Measurements from ENCODE around the gene COL4A4. TPM values are rescaled to one million over a fixed set of nuclear protein-coding genes. Genes with fewer than 3 reads are reported as not detected.

The COL4A4 gene
- total RNA-seq, 1 experiment from 2014 or later, result 0.55 TPM

DNA sequence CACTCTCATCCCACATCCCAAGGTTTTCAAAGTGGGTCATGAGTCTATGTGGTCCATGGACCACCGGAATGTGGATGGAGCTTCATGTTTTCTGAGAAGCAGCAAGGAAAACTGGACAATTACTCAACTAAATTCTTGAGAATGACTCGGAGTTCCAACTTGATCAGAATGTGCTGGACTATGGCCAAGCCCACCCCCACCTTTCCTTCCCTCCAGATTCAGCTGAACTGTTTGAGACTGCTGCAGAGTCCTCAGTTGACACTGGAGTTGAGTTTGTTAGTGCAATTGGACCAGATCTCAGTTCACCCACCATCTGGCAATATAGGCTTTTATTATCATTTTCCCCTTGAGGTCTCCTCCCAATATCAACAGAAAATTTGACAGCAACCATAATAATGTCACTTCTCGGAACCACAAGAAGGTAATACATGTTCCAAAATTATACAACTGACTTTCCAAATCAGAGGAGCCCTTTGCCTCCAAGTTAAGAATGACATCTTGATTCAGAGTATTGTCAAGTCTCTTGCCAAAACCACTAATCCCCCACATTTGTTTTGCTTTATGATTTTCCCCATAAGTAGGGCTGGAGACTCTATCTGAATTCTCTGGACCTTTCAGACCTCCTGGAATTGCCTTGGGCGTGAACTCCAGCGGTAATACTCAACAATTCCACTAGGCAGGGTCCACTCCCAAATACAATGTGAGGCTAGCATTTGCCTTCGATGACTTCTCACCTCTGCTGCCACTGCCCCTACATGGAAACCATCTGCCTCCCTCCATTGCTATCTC lies 8.8 kb downstream of the COL4A4 start:
- Histone ChIP-seq H3F3A (ENCODE audit: low read length, unreplicated experiment) (no peaks in the 10 kb centered on the region), H3K4me3 (ENCODE audit: low read length) (no peak overlapping the region), H3K9ac (ENCODE audit: low read length) (no peak overlapping the region), H3K9me2 (replicated peaks; ENCODE audit: low read length) (no peaks in the 10 kb centered on the region), H3K9me3 (ENCODE audit: low read length) (no peaks in the 10 kb centered on the region), H3K79me2 (ENCODE audit: low read length) (no peaks in the 10 kb centered on the region), H3K27ac (ENCODE audit: low read length) (no peak overlapping the region), H4K20me1 (ENCODE audit: low read length) (no peaks in the 10 kb centered on the region), H2AFZ (ENCODE audit: low read length) (no peak overlapping the region), H3K4me1 (ENCODE audit: insufficient read depth, low read length) (no peaks in the 10 kb centered on the region), H3K27me3 (ENCODE audit: low read length) (no peaks in the 10 kb centered on the region), H3K36me3 (ENCODE audit: low read depth, low read length) (no peaks in the 10 kb centered on the region), H3K4me2 (ENCODE audit: low read length) (no peak overlapping the region)
- ChIA-PET POLR2A (ENCODE audit: unreplicated experiment) (interaction anchor here (0.7 kb wide), 1 partner anchor 23 kb away, joined by 6 read pairs; no protein-coding TSS in a partner anchor), CTCF (no interaction called here)
- DNase-seq, result no peak
- no peak for ATAC-seq
- BruUV-seq (replicated peaks), result no TSS peak
- TF ChIP-seq, protein P1, sequence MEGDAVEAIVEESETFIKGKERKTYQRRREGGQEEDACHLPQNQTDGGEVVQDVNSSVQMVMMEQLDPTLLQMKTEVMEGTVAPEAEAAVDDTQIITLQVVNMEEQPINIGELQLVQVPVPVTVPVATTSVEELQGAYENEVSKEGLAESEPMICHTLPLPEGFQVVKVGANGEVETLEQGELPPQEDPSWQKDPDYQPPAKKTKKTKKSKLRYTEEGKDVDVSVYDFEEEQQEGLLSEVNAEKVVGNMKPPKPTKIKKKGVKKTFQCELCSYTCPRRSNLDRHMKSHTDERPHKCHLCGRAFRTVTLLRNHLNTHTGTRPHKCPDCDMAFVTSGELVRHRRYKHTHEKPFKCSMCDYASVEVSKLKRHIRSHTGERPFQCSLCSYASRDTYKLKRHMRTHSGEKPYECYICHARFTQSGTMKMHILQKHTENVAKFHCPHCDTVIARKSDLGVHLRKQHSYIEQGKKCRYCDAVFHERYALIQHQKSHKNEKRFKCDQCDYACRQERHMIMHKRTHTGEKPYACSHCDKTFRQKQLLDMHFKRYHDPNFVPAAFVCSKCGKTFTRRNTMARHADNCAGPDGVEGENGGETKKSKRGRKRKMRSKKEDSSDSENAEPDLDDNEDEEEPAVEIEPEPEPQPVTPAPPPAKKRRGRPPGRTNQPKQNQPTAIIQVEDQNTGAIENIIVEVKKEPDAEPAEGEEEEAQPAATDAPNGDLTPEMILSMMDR (conservative IDR thresholded peaks at IDR 0.05; ENCODE audit: low read depth, low read length), result no peak
- TF ChIP-seq EZH2phosphoT487 (IDR thresholded peaks at IDR 0.05; ENCODE audit: borderline replicate concordance, low read length) (no peak), EZH2 (IDR thresholded peaks at IDR 0.05; ENCODE audit: low read length, unreplicated experiment) (no peak)
- intact Hi-C loops (cut with micrococcal nuclease), result no loop called here

DNA sequence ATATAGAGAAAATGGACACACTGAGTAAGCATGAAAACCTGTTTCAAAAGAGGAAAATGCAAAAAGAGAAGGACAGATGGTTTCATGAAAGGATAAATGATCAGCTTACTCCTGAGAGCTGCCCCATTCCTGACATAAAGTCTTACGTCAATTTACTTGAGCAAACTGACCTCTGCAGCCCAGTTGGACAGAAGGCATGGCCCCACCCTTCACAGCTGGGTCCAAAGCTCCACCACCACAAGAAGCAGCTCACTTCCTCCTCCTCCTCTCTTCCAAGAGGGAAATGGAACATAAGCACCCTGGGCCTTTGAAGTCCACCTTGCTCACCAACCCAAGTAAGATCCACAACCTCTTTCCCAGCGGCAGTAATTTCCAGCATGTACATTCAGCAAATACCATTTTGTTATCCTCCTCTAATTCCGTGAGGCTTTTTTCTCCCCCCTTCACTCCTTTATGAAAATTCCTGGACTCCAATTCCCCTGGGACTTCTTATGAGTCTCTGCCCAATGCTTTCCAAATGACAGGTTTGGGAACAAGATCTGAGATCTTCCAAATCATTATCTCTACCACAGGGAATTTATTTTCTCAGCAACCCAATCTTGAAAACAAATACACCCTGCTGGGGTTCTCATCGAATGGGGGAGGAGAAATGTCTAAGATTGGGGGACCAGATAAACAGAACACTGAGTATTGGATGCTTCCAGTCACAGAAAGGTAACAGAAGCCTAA lies 10.1 kb downstream of the COL4A4 start:
- Histone ChIP-seq H3K4me2 (ENCODE audit: low read length) (no peak overlapping the region), H3K9ac (ENCODE audit: low read length) (no peak overlapping the region), H2AFZ (ENCODE audit: low read length) (no peak overlapping the region), H3K4me3 (ENCODE audit: low read length) (no peak overlapping the region), H3K27ac (ENCODE audit: low read length) (no peak overlapping the region), H3K4me1 (ENCODE audit: insufficient read depth, low read length) (no peaks in the 10 kb centered on the region), H3K36me3 (ENCODE audit: low read depth, low read length) (no peaks in the 10 kb centered on the region), H3K9me3 (ENCODE audit: low read length) (no peaks in the 10 kb centered on the region), H4K20me1 (ENCODE audit: low read length) (no peaks in the 10 kb centered on the region), H3K27me3 (ENCODE audit: low read length) (no peaks in the 10 kb centered on the region), H3F3A (ENCODE audit: low read length, unreplicated experiment) (no peaks in the 10 kb centered on the region), H3K79me2 (ENCODE audit: low read length) (no peaks in the 10 kb centered on the region), H3K9me2 (replicated peaks; ENCODE audit: low read length) (no peaks in the 10 kb centered on the region)
- no peak for ATAC-seq
- intact Hi-C loops (cut with micrococcal nuclease), result no loop called here
- DNase-seq, result no peak
- no TSS peak for BruUV-seq (replicated peaks)
- TF ChIP-seq, protein P1 (conservative IDR thresholded peaks at IDR 0.05; ENCODE audit: low read depth, low read length), result no peak
- TF ChIP-seq EZH2phosphoT487 (IDR thresholded peaks at IDR 0.05; ENCODE audit: borderline replicate concordance, low read length) (no peak), EZH2 (IDR thresholded peaks at IDR 0.05; ENCODE audit: low read length, unreplicated experiment) (no peak)
- ChIA-PET POLR2A (ENCODE audit: unreplicated experiment) (no interaction called here), CTCF (no interaction called here)

DNA sequence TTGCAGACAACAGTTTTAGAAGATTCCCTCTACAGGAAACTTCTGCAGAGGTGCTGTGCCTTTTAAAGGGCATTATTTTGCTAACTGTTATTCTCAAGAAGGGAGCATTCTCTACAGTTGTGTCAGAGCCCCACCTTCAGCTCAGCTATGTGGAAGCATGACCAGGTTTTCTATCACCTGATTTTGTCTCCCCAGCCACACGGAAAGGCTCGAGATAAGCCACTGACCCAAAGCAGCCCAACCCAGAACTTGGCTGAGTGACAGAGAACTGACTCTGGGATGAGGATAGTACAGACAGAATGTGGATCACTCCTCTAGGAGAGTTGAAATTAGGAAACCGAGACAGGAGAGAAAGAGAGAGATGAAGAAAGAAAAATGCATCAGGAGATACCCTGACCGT lies 10.7 kb downstream of the COL4A4 start:
- Histone ChIP-seq H3K4me2 (ENCODE audit: low read length) (no peak overlapping the region), H4K20me1 (ENCODE audit: low read length) (no peaks in the 10 kb centered on the region), H3K27me3 (ENCODE audit: low read length) (no peaks in the 10 kb centered on the region), H3K9me3 (ENCODE audit: low read length) (no peaks in the 10 kb centered on the region), H3K4me3 (ENCODE audit: low read length) (no peak overlapping the region), H3K9me2 (replicated peaks; ENCODE audit: low read length) (no peaks in the 10 kb centered on the region), H3F3A (ENCODE audit: low read length, unreplicated experiment) (no peaks in the 10 kb centered on the region), H3K36me3 (ENCODE audit: low read depth, low read length) (no peaks in the 10 kb centered on the region), H3K4me1 (ENCODE audit: insufficient read depth, low read length) (no peaks in the 10 kb centered on the region), H3K9ac (ENCODE audit: low read length) (no peak overlapping the region), H3K79me2 (ENCODE audit: low read length) (no peaks in the 10 kb centered on the region), H2AFZ (ENCODE audit: low read length) (no peak overlapping the region), H3K27ac (ENCODE audit: low read length) (no peak overlapping the region)
- intact Hi-C loops (cut with micrococcal nuclease), result no loop called here
- ATAC-seq (no peak), DNase-seq (no peak)
- POLR2A ChIA-PET (ENCODE audit: unreplicated experiment), result no interaction called here
- CTCF ChIA-PET, result no interaction called here
- no TSS peak for BruUV-seq (replicated peaks)
- no peak for TF ChIP-seq EZH2phosphoT487 (IDR thresholded peaks at IDR 0.05; ENCODE audit: borderline replicate concordance, low read length)
- TF ChIP-seq, protein P1 (conservative IDR thresholded peaks at IDR 0.05; ENCODE audit: low read depth, low read length), result no peak
- TF ChIP-seq EZH2 (IDR thresholded peaks at IDR 0.05; ENCODE audit: low read length, unreplicated experiment), result no peak

All from PC-3 (cell line).